Osteoblast (primary cell): ENCODE data around the gene PTPRT. TPM values are rescaled to one million over a fixed set of nuclear protein-coding genes. Genes with fewer than 3 reads are reported as not detected.

ENCODE experiments used
- DNase-seq: peaks from one replicate; pipeline ENCODE4 v3.0.0; 2011; ENCODE audit warnings: low spot score, mixed read lengths; ENCODE audit not compliant: insufficient read length; ENCODE audit errors: missing footprints
- H2AFZ ChIP-seq: 2 replicates; pipeline ENCODE4 v1.6.0; 2011; ENCODE audit warnings: mild to moderate bottlenecking, low read length
- H3K27ac ChIP-seq: 2 replicates; pipeline ENCODE4 v1.5.1; 2011; ENCODE audit warnings: mild to moderate bottlenecking, low read depth, low read length, moderate library complexity
- H3K27me3 ChIP-seq: 2 replicates; pipeline ENCODE4 v1.6.0; 2012; ENCODE audit warnings: mild to moderate bottlenecking, control low read depth, inconsistent platforms, low read length, moderate library complexity; ENCODE audit not compliant: insufficient read depth
- H3K36me3 ChIP-seq: 2 replicates; pipeline ENCODE4 v1.5.1; 2011; ENCODE audit warnings: mild to moderate bottlenecking, low read length, control low read depth, moderate library complexity; ENCODE audit not compliant: insufficient read depth
- H3K4me1 ChIP-seq: 2 replicates; pipeline ENCODE4 v1.5.1; 2011; ENCODE audit warnings: mild to moderate bottlenecking, low read length, control low read depth, moderate library complexity; ENCODE audit not compliant: insufficient read depth
- H3K4me2 ChIP-seq: 2 replicates; pipeline ENCODE4 v1.6.0; 2011; ENCODE audit warnings: mild to moderate bottlenecking, low read length; ENCODE audit not compliant: insufficient read depth
- H3K4me3 ChIP-seq: fragments of 200-600 bp; sonication (generic); 3 replicates; pipeline ENCODE4 v1.5.1; 2012; ENCODE audit warnings: mild to moderate bottlenecking, low read length, inconsistent platforms; ENCODE audit not compliant: insufficient read depth
- H3K79me2 ChIP-seq: 2 replicates; pipeline ENCODE4 v1.6.0; 2012; ENCODE audit warnings: mild to moderate bottlenecking, low read length, control low read depth, inconsistent platforms; ENCODE audit not compliant: insufficient read depth
- H3K9me3 ChIP-seq: 2 replicates; pipeline ENCODE4 v1.5.1; 2011; ENCODE audit warnings: low read depth, low read length, control low read depth
- H4K20me1 ChIP-seq: 2 replicates; pipeline ENCODE4 v1.6.0; 2012; ENCODE audit warnings: mild to moderate bottlenecking, low read length, control low read depth; ENCODE audit not compliant: insufficient read depth
- total RNA-seq: library from RNA; depleted of rRNA; stranded (reverse); fragments of >200 nt; gene quantifications from 2 replicates; pipeline ENCODE4 v1.2.3, GENCODE V29; 2012
- TF ChIP-seq, protein P1 (sequence below): IDR thresholded peaks from 2 replicates; pipeline ENCODE4 v1.5.1; 2011; ENCODE audit warnings: mild to moderate bottlenecking, low read depth, low read length, moderate library complexity; ENCODE audit errors: extremely low read depth

PTPRT gene
- total RNA-seq, 1 donor = not detected

DNA sequence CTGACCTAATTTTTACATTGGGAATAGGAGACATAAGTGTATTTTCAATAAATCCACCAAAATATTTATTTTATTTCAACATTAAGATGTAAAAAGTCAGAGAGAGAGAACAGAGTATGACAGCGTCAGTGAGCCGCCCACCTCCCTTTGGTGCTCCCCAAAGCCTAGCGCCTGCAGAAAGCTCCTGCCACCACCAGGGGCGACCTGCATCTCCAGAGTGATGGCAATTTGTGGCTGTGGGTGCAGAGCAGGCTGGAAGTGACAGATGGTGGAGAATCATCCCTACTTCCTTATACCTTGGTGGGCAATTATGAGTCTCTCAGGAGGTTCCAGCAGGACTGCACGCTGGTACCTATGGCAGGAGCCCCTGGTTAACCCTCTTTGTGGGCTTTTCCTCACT lies 87.3 kb downstream of the PTPRT start:
- no peak for DNase-seq
- Histone ChIP-seq H2AFZ (no peak overlapping the region), H3K27me3 (no peaks in the 10 kb centered on the region)

DNA sequence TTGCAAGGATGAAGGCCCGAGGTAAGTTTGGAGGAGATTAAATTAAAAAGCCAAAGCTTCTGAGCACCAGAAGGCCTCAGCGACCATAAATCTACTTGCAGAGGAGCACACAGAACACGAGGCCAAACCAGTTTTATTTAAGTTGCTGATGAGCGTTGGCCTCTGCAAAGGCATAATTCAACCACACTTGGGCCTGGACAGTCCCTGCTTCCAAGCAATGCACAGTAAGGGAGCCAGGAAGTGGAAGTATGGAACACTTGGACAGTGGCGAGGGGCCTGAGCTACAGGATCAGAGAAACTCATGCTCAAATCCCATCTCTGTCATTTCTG lies 92.8 kb downstream of the PTPRT start:
- no peaks in the 10 kb centered on the region for H3K27me3 ChIP-seq
- no peaks in the 10 kb centered on the region for H4K20me1 ChIP-seq
- no peak overlapping the region for H3K4me3 ChIP-seq
- no peaks in the 10 kb centered on the region for H3K9me3 ChIP-seq
- H3K4me2 ChIP-seq = no peak overlapping the region
- H3K27ac ChIP-seq = no peak overlapping the region
- no peak for DNase-seq
- no peaks in the 10 kb centered on the region for H3K79me2 ChIP-seq
- no peaks in the 10 kb centered on the region for H3K4me1 ChIP-seq
- no peak overlapping the region for H2AFZ ChIP-seq
- TF ChIP-seq, protein P1, sequence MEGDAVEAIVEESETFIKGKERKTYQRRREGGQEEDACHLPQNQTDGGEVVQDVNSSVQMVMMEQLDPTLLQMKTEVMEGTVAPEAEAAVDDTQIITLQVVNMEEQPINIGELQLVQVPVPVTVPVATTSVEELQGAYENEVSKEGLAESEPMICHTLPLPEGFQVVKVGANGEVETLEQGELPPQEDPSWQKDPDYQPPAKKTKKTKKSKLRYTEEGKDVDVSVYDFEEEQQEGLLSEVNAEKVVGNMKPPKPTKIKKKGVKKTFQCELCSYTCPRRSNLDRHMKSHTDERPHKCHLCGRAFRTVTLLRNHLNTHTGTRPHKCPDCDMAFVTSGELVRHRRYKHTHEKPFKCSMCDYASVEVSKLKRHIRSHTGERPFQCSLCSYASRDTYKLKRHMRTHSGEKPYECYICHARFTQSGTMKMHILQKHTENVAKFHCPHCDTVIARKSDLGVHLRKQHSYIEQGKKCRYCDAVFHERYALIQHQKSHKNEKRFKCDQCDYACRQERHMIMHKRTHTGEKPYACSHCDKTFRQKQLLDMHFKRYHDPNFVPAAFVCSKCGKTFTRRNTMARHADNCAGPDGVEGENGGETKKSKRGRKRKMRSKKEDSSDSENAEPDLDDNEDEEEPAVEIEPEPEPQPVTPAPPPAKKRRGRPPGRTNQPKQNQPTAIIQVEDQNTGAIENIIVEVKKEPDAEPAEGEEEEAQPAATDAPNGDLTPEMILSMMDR = no peak
- H3K36me3 ChIP-seq = no peaks in the 10 kb centered on the region

More for the DNA sequence above, 87.3 kb downstream of the PTPRT start:
- H3K4me2 ChIP-seq = no peak overlapping the region
- no peak overlapping the region for H3K27ac ChIP-seq
- H3K4me1 ChIP-seq = no peaks in the 10 kb centered on the region
- H3K36me3 ChIP-seq = no peaks in the 10 kb centered on the region
- H4K20me1 ChIP-seq = no peaks in the 10 kb centered on the region
- no peak overlapping the region for H3K4me3 ChIP-seq
- H3K79me2 ChIP-seq = no peaks in the 10 kb centered on the region
- TF ChIP-seq, protein P1 = no peak
- no peaks in the 10 kb centered on the region for H3K9me3 ChIP-seq

DNA sequence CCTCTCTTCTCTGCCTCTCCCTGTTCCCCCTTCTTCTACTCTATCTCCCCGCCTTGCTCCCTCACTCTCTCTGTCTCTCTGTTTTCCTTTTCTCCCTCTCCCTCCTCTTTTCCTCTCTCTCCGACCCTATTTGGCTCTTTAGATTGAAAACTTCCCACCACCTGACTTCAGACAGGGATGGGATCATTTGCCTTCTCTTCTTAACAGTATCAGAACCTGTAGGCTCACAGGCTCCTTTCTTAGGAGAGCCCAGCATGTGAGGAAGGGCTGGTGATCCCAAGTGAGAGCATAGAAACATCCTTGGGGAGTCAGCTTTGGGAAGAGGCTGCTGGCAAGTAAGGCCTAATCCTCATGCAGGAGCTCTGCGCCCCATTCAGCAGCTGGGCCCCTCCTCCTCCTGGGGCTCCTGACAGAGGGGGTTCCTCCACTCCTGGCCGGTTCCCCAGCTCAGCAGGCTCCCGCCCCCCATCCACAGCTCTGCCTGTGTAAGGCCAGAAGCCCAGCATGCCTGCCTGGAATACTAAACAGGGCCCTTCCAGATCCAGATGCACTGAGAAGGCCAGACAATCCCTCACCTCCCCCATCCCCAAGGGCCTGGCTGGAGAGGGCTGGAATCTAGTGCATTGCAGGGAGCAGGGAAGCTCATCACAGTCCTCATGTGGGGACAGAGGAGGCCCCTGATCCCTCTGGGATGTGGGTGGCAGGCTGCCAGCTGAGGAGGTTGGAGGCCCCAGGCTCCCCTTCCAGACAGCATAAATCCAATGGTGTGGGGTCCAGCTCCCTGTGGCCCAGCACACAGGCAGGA lies 93.4 kb downstream of the PTPRT start:
- Histone ChIP-seq H3K9me3 (no peaks in the 10 kb centered on the region), H4K20me1 (no peaks in the 10 kb centered on the region), H2AFZ (no peak overlapping the region)

DNA sequence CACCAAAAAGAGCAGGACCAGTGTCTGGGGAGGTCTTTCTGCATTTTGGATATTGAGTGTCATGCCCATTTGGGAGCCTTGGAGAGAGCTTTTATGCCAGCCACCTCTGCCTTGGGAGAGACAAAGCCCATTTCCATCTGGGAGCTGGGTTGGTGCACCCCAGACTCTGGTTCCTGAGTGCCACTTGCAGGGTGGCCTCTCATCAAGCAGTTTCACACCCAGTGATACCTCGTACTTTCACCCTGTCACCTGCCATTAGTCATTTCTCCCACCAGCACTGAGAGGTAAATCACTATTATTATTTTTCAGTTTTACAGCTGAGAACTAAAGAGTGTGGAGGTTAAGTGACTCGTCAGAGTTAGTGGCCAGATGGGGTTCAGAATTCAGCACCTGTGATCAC lies 94.7 kb downstream of the PTPRT start:
- Histone ChIP-seq H3K4me3 (no peak overlapping the region), H3K9me3 (no peaks in the 10 kb centered on the region), H4K20me1 (no peaks in the 10 kb centered on the region), H2AFZ (no peak overlapping the region), H3K4me1 (no peaks in the 10 kb centered on the region), H3K27ac (no peak overlapping the region), H3K27me3 (no peaks in the 10 kb centered on the region), H3K79me2 (no peaks in the 10 kb centered on the region), H3K4me2 (no peak overlapping the region), H3K36me3 (no peaks in the 10 kb centered on the region)
- TF ChIP-seq, protein P1 = no peak
- DNase-seq = no peak

More for the DNA sequence above, 93.4 kb downstream of the PTPRT start:
- no peaks in the 10 kb centered on the region for H3K79me2 ChIP-seq
- H3K4me2 ChIP-seq = no peak overlapping the region
- H3K27me3 ChIP-seq = no peaks in the 10 kb centered on the region
- H3K27ac ChIP-seq = no peak overlapping the region
- H3K4me3 ChIP-seq = no peak overlapping the region
- H3K4me1 ChIP-seq = no peaks in the 10 kb centered on the region
- no peaks in the 10 kb centered on the region for H3K36me3 ChIP-seq
- no peak for DNase-seq
- TF ChIP-seq, protein P1 = no peak
